Measurements from ENCODE around the gene CP. TPM values are rescaled to one million over a fixed set of nuclear protein-coding genes. Genes with fewer than 3 reads are reported as not detected.

The CP gene
- total RNA-seq = 10 to 100 TPM in 1 of 4 donors, 1 to 10 TPM in 3; 1.7 to 10.2 (median 4.0) TPM

GRCh38 chr3:149221783-149222517, at the start of gene CP:
Gene CP, minus strand, starts transcription at chr3:149221829. Its CDS starts 37 bp downstream, at chr3:149221792.
- H3K9me3 ChIP-seq = no peaks in the 10 kb centered on the region
- no peak within 1 kb of the TSS for H3K27ac ChIP-seq
- peaks cover 8% of the 10 kb centered on the region for H3K4me1 ChIP-seq
- TF ChIP-seq POLR2A (IDR thresholded peaks at IDR 0.05) = no peak
- TF ChIP-seq EP300 (IDR thresholded peaks at IDR 0.05) = no peak
- no peak for TF ChIP-seq POLR2AphosphoS5 (IDR thresholded peaks at IDR 0.05)
- TF ChIP-seq, protein P1, sequence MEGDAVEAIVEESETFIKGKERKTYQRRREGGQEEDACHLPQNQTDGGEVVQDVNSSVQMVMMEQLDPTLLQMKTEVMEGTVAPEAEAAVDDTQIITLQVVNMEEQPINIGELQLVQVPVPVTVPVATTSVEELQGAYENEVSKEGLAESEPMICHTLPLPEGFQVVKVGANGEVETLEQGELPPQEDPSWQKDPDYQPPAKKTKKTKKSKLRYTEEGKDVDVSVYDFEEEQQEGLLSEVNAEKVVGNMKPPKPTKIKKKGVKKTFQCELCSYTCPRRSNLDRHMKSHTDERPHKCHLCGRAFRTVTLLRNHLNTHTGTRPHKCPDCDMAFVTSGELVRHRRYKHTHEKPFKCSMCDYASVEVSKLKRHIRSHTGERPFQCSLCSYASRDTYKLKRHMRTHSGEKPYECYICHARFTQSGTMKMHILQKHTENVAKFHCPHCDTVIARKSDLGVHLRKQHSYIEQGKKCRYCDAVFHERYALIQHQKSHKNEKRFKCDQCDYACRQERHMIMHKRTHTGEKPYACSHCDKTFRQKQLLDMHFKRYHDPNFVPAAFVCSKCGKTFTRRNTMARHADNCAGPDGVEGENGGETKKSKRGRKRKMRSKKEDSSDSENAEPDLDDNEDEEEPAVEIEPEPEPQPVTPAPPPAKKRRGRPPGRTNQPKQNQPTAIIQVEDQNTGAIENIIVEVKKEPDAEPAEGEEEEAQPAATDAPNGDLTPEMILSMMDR (IDR thresholded peaks at IDR 0.05) = no peak
- H3K36me3 ChIP-seq = no peaks in the 10 kb centered on the region
- no peaks in the 10 kb centered on the region for H3K27me3 ChIP-seq
- WGBS = 44% methylated on average over 3 of the region's 3 CpGs
- DNase-seq (ENCODE audit: low spot score in 2 of 2) = no peak
- peak within 1 kb of the TSS; percentile 15 for H3K4me3 ChIP-seq

- H3K36me3 ChIP-seq = no peaks in the 10 kb centered on the region
- H3K27ac ChIP-seq = no peak overlapping the region
- no peak overlapping the region for H3K4me3 ChIP-seq
- no peaks in the 10 kb centered on the region for H3K9me3 ChIP-seq
- DNase-seq (ENCODE audit: low spot score in 2 of 2) = no peak
- TF ChIP-seq EP300 (IDR thresholded peaks at IDR 0.05) (no peak), POLR2AphosphoS5 (IDR thresholded peaks at IDR 0.05) (no peak), POLR2A (IDR thresholded peaks at IDR 0.05) (no peak)
- TF ChIP-seq, protein P1 (IDR thresholded peaks at IDR 0.05) = no peak
- 49% methylated on average over 2 of the region's 2 CpGs for WGBS
- H3K27me3 ChIP-seq = no peaks in the 10 kb centered on the region
- no peaks in the 10 kb centered on the region for H3K4me1 ChIP-seq
Observed at GRCh38 chr3:149270180-149270579, 48.6 kb upstream of the CP start.

GRCh38 chr3:149269687-149270086, 48.1 kb upstream of the CP start:
- WGBS = 92% methylated on average over 7 of the region's 7 CpGs
- no peak for DNase-seq (ENCODE audit: low spot score in 2 of 2)
- Histone ChIP-seq H3K27me3 (no peaks in the 10 kb centered on the region), H3K4me1 (no peaks in the 10 kb centered on the region), H3K9me3 (no peaks in the 10 kb centered on the region), H3K27ac (no peak overlapping the region), H3K4me3 (no peak overlapping the region), H3K36me3 (no peaks in the 10 kb centered on the region)
- TF ChIP-seq POLR2A (IDR thresholded peaks at IDR 0.05) = no peak
- TF ChIP-seq POLR2AphosphoS5 (IDR thresholded peaks at IDR 0.05) = no peak
- TF ChIP-seq, protein P1 (IDR thresholded peaks at IDR 0.05) = no peak
- no peak for TF ChIP-seq EP300 (IDR thresholded peaks at IDR 0.05)

GRCh38 chr3:149267565-149267964, 45.9 kb upstream of the CP start:
- TF ChIP-seq, protein P1 (IDR thresholded peaks at IDR 0.05) = no peak
- no peak for TF ChIP-seq POLR2A (IDR thresholded peaks at IDR 0.05)
- TF ChIP-seq EP300 (IDR thresholded peaks at IDR 0.05) = no peak
- no peak for TF ChIP-seq POLR2AphosphoS5 (IDR thresholded peaks at IDR 0.05)
- Histone ChIP-seq H3K4me3 (no peak overlapping the region), H3K9me3 (no peaks in the 10 kb centered on the region), H3K27me3 (no peaks in the 10 kb centered on the region), H3K4me1 (no peaks in the 10 kb centered on the region), H3K27ac (no peak overlapping the region), H3K36me3 (no peaks in the 10 kb centered on the region)
- WGBS = 92% methylated on average over 6 of the region's 6 CpGs
- DNase-seq (ENCODE audit: low spot score in 2 of 2) = no peak

DNA sequence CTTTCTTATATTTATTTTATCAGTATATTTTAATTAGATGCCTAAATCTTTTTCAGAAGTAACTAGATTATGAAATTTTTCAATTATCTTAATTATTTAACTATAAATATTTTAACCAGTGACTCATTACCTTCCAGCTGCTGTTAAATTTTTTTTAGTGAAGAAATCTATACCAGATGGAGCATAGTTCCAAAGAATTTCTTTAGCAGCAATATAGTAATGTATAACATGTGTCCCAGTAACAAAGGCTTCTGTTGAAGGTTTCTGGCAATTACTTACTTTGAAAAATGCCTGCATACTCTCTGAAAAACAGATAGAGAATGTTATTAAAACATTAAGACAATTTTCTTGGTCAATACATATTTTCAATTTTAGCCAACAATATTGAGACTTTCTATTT, 45.1 kb upstream of the CP start:
- TF ChIP-seq, protein P1 (IDR thresholded peaks at IDR 0.05) = no peak
- TF ChIP-seq POLR2A (IDR thresholded peaks at IDR 0.05) (no peak), EP300 (IDR thresholded peaks at IDR 0.05) (no peak), POLR2AphosphoS5 (IDR thresholded peaks at IDR 0.05) (no peak)
- DNase-seq (ENCODE audit: low spot score in 2 of 2) = no peak
- Histone ChIP-seq H3K4me3 (no peak overlapping the region), H3K27ac (no peak overlapping the region), H3K27me3 (no peaks in the 10 kb centered on the region), H3K36me3 (no peaks in the 10 kb centered on the region), H3K9me3 (no peaks in the 10 kb centered on the region), H3K4me1 (no peaks in the 10 kb centered on the region)
